ENCODE data around the gene NR3C2. TPM values are rescaled to one million over a fixed set of nuclear protein-coding genes. Genes with fewer than 3 reads are reported as not detected.
A peak's percentile ranks its signal among the peaks of the same experiment; 100 is the strongest.

NR3C2 gene
- total and polyA plus RNA-seq, 2 of the 4 experiments (the other 2 are of a cell fraction): 1.1 to 2.3 TPM

GRCh38 chr4:148101790-148102189 lies 340.4 kb downstream of the NR3C2 start:
- no TSS peak for BruUV-seq (replicated peaks)
- Histone ChIP-seq H2AK5ac (ENCODE audit: low read depth, low read length) (no peak overlapping the region), H2BK15ac (ENCODE audit: low read depth, low read length) (no peak overlapping the region), H4K20me1 (ENCODE audit: insufficient read depth, low read length) (no peaks in the 10 kb centered on the region), H3K56ac (ENCODE audit: extremely low read depth, insufficient read depth, low read length) (no peak overlapping the region), H3K23ac (ENCODE audit: low read depth, low read length) (no peak overlapping the region), H3K36me3 (ENCODE audit: control insufficient read depth, insufficient read depth, low read length) (no peaks in the 10 kb centered on the region), H3K4ac (ENCODE audit: low read depth, low read length) (no peak overlapping the region), H3K4me3 (ENCODE audit: insufficient read depth, low read depth, low read length) (no peak overlapping the region), H4K8ac (ENCODE audit: low read depth in 2 of 2, low read length in 2 of 2) (no peak overlapping the region), H3K9ac (ENCODE audit: low read depth, low read length) (no peak overlapping the region), H3K18ac (ENCODE audit: low read depth, low read length) (no peak overlapping the region), H4K5ac (ENCODE audit: low read depth, low read length) (no peak overlapping the region), H2AFZ (replicated peaks; ENCODE audit: low read length, poor library complexity) (peak overlapping the region; percentile 27), H3K9me3 (ENCODE audit: control insufficient read depth, insufficient read depth, low read length) (no peaks in the 10 kb centered on the region), H2BK20ac (ENCODE audit: low read depth, low read length) (no peak overlapping the region), H3K9me1 (ENCODE audit: insufficient read depth, low read length) (no peaks in the 10 kb centered on the region), H3K4me1 (ENCODE audit: control insufficient read depth, insufficient read depth, low read length) (no peaks in the 10 kb centered on the region), H3K27me3 (ENCODE audit: control insufficient read depth, insufficient read depth, low read length) (no peaks in the 10 kb centered on the region), H2AK9ac (replicated peaks; ENCODE audit: low read depth, low read length, poor library complexity) (peak overlapping the region; percentile 24), H4K91ac (ENCODE audit: insufficient read depth, low read depth, low read length) (no peak overlapping the region), H3K14ac (replicated peaks; ENCODE audit: low read depth, low read length) (no peak overlapping the region), H3K4me2 (ENCODE audit: low read depth, low read length) (no peak overlapping the region), H3K27ac (ENCODE audit: insufficient read depth, low read length) (no peak overlapping the region), H2BK120ac (ENCODE audit: low read depth, low read length) (no peak overlapping the region), H3K79me1 (ENCODE audit: low read depth in 1 of 2, low read length in 2 of 2) (no peaks in the 10 kb centered on the region), H2BK5ac (ENCODE audit: low read depth, low read length, poor library complexity, severe bottlenecking) (no peak overlapping the region)
- TF ChIP-seq SMC3 (IDR thresholded peaks at IDR 0.05; ENCODE audit: low read depth, low read length) (no peak), POLR2A (IDR thresholded peaks at IDR 0.05; ENCODE audit: low read depth, low read length) (no peak), BHLHE40 (IDR thresholded peaks at IDR 0.05; ENCODE audit: low read depth, low read length) (no peak), RFX5 (IDR thresholded peaks at IDR 0.05; ENCODE audit: low read depth, low read length) (no peak), CEBPB (IDR thresholded peaks at IDR 0.05; ENCODE audit: low read depth, low read length) (no peak), MAZ (IDR thresholded peaks at IDR 0.05; ENCODE audit: borderline replicate concordance, low read depth, low read length) (no peak), FOS (IDR thresholded peaks at IDR 0.05; ENCODE audit: low read depth, low read length) (no peak), RAD21 (IDR thresholded peaks at IDR 0.05; ENCODE audit: low read length) (no peak), CHD1 (IDR thresholded peaks at IDR 0.05; ENCODE audit: low read depth, low read length) (no peak), ELK1 (IDR thresholded peaks at IDR 0.05; ENCODE audit: borderline replicate concordance, low read depth, low read length) (no peak), MAFK (IDR thresholded peaks at IDR 0.05; ENCODE audit: low read depth, low read length) (no peak)
- TF ChIP-seq, protein P1, sequence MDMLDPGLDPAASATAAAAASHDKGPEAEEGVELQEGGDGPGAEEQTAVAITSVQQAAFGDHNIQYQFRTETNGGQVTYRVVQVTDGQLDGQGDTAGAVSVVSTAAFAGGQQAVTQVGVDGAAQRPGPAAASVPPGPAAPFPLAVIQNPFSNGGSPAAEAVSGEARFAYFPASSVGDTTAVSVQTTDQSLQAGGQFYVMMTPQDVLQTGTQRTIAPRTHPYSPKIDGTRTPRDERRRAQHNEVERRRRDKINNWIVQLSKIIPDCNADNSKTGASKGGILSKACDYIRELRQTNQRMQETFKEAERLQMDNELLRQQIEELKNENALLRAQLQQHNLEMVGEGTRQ (IDR thresholded peaks at IDR 0.05; ENCODE audit: low read depth, low read length): no peak
- no peak for ATAC-seq (ENCODE audit: low read depth)
- CTCF ChIA-PET: interaction anchor here (0.6 to 0.7 kb wide), 2 partner anchors 25 to 169 kb away, joined by 3 to 7 read pairs; no protein-coding TSS in a partner anchor
- dilution Hi-C loops (cut with HindIII; ENCODE audit: low sequenced_read_pairs, unreplicated experiment): no loop called here
- 56% methylated on average over 4 of the region's 4 CpGs; no CpG with 5 or more reads in 1 of the 2 experiments for WGBS, 2 experiments (ENCODE audit: extremely low coverage in 2 of 2, insufficient read length in 1 of 2)
- DNase-seq: no peak
- in situ Hi-C loops (cut with MboI; ENCODE audit: low sequenced_read_pairs): no loop called here
- POLR2A ChIA-PET (ENCODE audit: unreplicated experiment): no interaction called here
- intact Hi-C loops (cut with micrococcal nuclease): no loop called here

Data from IMR-90 (cell line).